ENCODE measurements around the gene ADSL. TPM values are rescaled to one million over a fixed set of nuclear protein-coding genes. Genes with fewer than 3 reads are reported as not detected.
"Not testable (repeated sequence)": the region's sequence is repeated elsewhere in the genome, so short reads cannot be mapped to it uniquely, and the experiment has no call there.

ADSL gene
- total RNA-seq, 1 donor from 2014 or later, result 56.6 TPM

- DNase-seq (no peak), ATAC-seq (no peak)
- intact Hi-C loops (cut with micrococcal nuclease), result no loop called here
Observed at GRCh38 chr22:40363059-40363458, 16.8 kb downstream of the ADSL start.

GRCh38 chr22:40364431-40364830 lies 18.1 kb downstream of the ADSL start:
- ATAC-seq (no peak), DNase-seq (no peak)
- intact Hi-C loops (cut with micrococcal nuclease), result no loop called here

DNA sequence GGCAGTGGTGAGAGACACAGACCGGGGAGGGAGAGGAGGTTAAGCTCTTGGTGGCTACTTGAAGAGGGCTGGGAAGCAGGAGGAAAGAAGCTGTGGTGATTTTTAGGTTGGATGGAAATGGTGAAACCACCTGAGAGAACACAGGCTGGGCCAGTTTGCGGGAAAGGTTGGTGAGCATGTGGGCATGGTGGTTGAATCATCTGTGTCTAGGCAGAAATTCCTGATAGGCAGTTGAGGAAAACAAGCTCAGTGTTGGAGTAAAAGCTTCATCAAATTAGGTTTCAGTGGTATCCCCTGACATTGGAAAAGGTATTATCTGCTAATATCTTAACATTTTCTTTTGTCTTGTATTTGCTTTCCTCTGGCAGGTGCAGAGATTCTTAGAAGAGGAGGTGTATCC lies 19.8 kb downstream of the ADSL start:
- intact Hi-C loops (cut with micrococcal nuclease), result no loop called here
- DNase-seq (no peak), ATAC-seq (no peak)

GRCh38 chr22:40367342-40367741 lies 21.0 kb downstream of the ADSL start:
- ATAC-seq (no peak), DNase-seq (no peak)
- intact Hi-C loops (cut with micrococcal nuclease), result no loop called here

DNA sequence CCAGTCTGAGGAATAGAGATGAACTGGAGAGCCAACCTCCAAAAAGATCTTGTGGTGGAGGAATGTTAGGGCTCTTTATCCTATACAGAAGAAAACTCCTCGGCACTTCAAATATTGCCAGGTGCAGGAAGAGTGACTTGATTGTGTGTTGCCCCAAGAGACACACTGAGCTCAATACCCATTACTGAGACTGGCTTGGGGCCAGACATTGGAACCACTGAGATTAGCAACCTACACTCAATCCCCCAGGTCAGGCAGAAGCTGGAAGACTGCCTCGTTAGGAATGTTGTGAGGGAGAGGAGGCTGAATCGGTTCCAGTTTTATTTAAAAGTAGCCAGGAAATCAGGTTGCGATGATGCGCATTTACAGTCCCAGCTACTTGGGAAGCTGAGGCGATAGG lies 21.7 kb downstream of the ADSL start:
- DNase-seq (no peak), ATAC-seq (no peak)
- intact Hi-C loops (cut with micrococcal nuclease), result no loop called here

- DNase-seq, result no peak
- intact Hi-C loops (cut with micrococcal nuclease), result no loop called here
- no peak for ATAC-seq
Observed at GRCh38 chr22:40368836-40369235, 22.5 kb downstream of the ADSL start.

DNA sequence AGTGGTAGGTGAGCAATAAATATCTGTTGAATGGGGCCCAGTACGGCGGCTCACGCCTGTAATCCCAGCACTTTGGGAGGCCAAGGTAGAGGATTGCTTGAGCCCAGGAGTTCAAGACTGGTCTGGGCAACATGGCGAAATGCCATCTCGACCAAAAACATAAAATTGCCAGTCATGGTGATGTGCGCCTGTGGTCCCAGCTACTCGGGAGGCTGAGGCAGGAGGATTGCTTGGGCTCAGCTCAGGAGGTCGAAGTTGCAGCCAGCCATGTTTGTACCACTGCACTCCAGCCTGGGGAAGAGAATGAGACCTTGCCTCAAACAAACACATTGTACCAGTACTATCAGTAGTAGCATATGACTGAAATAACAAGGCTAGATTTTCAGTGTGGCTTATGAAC lies 28.3 kb downstream of the ADSL start:
- ATAC-seq (no peak), DNase-seq (no peak)
- intact Hi-C loops (cut with micrococcal nuclease), result no loop called here

DNA sequence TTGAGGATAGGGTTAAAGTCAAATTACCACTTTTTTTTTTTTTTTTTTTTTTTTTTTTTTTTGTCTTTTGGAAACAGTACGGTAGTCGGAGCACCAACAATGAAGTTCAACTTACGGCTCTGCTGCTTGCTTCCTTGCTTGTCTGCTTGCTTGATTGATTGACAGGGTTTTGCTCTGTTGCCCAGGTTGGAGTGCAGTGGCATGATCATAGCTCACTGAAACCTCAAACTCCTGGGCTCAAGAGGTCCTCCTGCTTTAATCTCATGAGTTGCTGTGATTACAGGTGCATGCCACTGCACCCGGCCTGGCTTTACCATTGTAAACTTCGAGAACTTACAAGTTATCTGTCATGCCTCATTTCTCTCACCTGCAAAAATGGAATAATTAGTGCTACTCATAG lies 29.8 kb downstream of the ADSL start:
- no peak for ATAC-seq
- DNase-seq, result no peak
- intact Hi-C loops (cut with micrococcal nuclease), result no loop called here

DNA sequence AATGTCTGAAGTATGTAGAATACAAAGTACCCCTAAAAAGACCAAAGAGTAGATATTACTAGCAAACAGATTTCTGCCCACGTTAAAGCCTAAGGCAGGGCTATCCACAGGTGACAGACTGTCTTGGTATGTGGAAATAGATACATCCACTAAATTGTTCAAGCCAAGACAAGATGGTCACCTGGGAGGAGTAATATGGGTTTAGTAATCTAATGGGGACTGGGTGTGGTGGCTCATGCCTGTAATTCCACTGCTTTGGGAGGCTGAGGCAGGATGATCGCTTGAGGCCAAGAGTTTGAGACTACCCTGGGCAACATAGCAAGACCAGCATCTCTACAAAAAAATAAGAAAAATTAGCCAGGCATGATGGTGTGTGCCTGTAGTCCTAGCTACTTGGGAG lies 31.6 kb downstream of the ADSL start:
- intact Hi-C loops (cut with micrococcal nuclease), result no loop called here
- no peak for DNase-seq
- ATAC-seq, result no peak

DNA sequence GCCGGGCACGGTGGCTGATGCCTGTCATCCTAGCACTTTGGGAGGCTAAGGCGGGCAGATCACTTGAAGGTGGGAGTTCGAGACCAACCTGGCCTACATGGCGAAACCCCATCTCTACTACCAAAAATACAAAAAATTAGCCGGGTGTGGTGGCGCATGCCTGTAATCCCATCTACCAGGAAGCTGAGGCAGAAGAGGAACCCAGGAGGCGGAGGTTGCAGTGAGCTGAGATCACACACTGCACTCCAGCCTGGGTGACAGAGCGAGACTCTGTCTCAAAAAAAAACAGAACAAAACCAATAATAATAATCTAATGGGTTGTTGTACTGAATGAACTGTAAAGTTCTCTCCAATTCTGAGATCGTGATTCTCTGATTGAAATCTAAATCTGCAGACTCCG lies 32.1 kb downstream of the ADSL start:
- ATAC-seq; intact Hi-C loops (cut with micrococcal nuclease); DNase-seq: not testable (repeated sequence)

DNA sequence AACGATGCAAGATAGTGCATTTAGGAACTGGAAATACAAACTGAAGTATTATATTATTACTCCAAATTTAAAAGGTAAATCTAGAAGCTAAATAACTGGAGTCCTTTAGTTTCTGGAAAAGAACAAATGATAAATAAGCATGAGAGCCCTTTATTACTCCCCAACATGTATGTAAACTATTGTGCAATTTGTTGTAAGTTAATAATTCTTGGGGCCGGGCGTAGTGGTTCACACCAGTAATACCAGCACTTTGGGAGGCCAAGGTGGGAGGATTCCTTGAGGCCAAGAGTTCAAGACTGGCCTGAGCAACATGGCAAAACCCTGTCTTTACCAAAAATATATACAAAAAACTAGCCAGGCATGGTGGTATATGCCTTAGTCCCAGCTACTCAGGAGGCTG lies 35.2 kb downstream of the ADSL start:
- no peak for DNase-seq
- ATAC-seq, result no peak
- intact Hi-C loops (cut with micrococcal nuclease), result no loop called here

DNA sequence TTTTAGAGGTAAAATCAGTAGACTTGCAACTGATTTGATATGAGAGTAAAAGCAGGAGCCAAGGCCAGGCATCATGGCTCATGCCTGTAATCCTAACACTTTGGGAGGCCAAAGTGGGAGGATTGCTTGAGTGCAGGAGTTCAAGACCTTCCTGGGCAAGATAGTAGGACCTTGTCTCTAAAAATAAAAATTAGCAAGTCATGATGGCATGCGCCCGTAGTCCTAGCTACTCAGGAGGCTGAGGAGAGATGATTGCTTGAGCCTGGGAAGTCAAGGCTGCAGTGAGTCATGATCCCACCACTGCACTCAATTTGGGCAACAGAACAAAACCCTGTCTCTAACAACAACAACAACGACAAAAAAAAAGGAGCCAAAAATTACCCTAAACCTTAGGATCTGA lies 37.6 kb downstream of the ADSL start:
- no peak for DNase-seq
- intact Hi-C loops (cut with micrococcal nuclease), result no loop called here
- ATAC-seq, result peak; percentile 33

DNA sequence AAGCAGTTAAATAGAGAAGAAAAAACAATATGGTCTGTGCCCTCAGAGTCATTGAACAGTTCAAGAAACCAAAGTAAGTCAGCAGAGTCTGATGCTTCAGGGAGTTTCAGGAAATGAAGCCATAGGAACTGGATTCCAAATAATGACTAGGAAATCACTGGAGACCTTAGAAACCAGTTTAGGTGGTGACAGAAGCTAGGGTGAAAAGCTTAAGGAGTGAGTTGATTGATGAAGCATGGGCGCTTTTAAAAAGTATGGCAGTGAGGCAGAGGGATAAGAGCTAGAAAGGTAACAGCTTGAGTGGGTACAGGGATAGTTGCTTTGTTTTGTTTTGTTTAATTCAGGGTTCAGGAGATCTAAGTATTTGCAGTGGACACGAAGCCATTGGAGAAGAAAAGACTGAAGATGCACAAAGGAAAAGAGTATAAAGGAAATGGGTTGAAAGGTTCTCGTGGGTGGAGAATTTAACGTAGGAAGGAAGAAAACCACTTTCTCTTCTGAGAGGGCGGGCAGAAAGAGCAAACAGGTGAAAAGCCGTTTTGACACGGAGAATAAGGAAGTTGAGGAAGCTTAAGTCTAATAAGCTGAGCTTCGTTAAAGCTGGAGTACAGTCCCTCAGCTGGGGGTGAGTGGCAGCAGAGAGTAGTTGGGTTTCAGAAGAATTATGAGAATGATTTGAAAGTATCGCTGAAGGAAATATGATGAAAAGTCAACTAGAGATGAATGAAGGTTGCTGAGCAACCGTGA lies 38.9 kb downstream of the ADSL start:
- ATAC-seq (no peak), DNase-seq (no peak)
- intact Hi-C loops (cut with micrococcal nuclease), result no loop called here

DNA sequence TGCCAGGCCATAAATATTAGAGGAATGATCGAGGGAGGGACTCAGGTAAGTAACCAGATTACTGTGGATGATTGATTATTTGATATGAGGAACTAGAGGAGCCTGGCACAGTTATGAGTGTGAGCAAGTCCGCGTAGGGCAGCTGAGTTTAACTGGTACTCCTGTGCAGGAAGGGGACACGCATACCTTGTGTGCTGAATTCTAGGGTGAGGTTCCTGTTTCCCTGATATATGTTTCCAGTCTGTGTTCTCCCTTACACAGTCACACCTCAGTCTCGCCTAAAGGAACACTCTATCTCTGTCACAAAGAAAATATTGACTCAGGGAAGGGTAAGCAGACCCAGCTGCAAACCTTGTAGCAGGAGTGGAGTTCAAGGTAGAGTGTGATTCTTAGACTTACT lies 41.4 kb downstream of the ADSL start:
- ATAC-seq (no peak), DNase-seq (no peak)
- intact Hi-C loops (cut with micrococcal nuclease), result no loop called here

- intact Hi-C loops (cut with micrococcal nuclease), result no loop called here
- ATAC-seq (no peak), DNase-seq (no peak)
Observed at GRCh38 chr22:40388231-40388630, 41.9 kb downstream of the ADSL start.

GRCh38 chr22:40391417-40391816 lies 45.1 kb downstream of the ADSL start:
- DNase-seq (no peak), ATAC-seq (no peak)
- intact Hi-C loops (cut with micrococcal nuclease), result no loop called here

DNA sequence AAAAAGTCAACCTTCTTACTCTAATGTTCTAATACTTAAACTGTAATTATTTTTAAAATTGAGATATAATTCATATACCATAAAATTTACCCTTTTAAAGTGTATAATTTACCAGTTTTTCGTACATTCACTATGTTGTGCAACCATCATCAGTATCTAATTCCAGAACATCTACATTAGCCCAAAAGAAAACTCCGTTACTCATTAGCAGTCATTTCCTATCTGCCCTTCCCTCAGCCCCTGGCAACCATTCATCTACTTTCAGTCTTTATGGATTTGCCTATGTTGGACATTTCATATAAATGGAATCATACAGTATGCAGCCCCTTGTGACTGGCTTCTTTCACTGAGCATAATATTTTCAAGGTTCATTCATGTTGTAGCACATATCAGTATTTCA lies 46.3 kb downstream of the ADSL start:
- intact Hi-C loops (cut with micrococcal nuclease), result no loop called here
- ATAC-seq (no peak), DNase-seq (no peak)

DNA sequence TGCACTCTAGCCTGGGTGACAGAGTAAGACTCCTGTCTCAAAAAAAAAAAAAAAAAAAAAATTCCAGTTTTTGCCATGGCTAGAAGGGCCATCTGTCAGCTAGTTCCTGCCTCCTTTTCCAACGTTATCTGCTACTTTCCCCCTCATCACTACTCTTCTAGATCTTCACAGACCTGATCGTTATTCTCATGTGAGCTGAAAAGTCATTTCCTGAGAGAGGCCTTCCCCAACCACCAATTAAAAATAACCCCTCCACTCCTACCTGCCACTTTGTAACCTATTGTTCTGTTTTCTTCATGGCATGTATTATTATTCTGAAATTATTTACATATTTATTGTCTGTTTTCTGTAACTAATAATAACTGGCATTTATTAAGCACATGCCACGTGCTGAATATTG lies 48.3 kb downstream of the ADSL start:
- ATAC-seq, result no peak
- intact Hi-C loops (cut with micrococcal nuclease), result no loop called here

DNA sequence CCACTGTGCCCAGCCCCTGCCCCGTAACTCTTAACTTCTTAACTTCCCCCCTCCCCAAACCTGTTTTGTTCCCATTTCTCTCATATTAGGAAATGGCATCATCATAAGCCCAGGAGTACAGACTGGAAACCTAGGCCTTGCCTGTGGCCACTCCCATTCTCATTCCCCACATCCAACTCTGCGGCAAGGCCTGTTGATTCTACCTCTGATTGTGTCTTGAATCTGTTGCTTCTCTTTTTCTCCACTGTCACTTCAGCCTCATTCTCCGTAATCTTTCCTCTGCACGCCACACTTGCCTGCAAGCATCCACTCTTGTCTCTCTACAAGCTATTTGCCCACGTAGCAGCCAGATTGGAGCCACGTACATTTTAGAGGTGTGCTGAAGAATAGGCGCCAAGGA lies 49.3 kb downstream of the ADSL start:
- ATAC-seq, result no peak
- DNase-seq, result no peak
- intact Hi-C loops (cut with micrococcal nuclease), result no loop called here

More for the DNA sequence above, 48.3 kb downstream of the ADSL start:
- DNase-seq, result no peak

DNA sequence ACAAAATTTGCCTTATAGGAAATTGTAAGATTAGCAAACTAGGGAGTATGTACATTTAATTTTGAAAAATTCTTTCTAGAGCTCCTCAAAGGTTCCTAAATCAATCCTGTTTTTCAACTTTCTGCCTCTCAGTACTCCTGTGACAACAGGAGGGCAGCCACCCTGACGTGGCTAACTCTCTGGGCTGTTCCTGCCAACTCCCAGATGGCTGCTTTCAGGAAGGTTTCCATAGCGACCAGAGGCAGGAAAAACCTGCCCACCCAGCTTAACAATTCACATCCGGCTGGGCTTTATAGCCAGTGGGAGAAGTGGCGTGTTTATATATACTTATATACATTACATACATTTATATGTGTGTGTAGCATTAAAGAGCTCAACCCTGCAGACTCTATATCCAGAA lies 50.6 kb downstream of the ADSL start:
- DNase-seq, result no peak
- ATAC-seq, result peak; percentile 51
- intact Hi-C loops (cut with micrococcal nuclease), result no loop called here

- intact Hi-C loops (cut with micrococcal nuclease), result no loop called here
- DNase-seq (no peak), ATAC-seq (no peak)
Observed at GRCh38 chr22:40397396-40397795, 51.1 kb downstream of the ADSL start.

DNA sequence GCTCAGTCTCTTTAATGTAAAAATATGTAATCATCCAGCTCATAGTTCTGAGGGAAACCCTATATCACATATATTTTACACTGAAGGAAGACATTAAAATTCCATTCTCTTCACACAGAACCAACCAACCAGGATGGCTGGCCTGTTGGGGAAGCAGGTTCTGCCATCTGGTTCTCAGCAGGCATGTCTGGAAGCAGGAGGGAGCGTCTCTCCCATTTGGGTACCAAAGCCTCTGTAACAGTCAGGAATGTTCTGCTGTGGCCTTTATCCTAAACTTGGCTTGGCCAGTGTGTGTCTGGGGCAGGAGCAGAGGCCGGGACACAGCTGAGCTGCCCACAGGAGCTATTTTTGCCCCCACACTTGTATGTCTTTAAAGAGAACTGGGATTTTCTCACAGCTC lies 53.3 kb downstream of the ADSL start:
- ATAC-seq, result peak; percentile 70
- intact Hi-C loops (cut with micrococcal nuclease), result no loop called here

More for the DNA sequence above, 53.3 kb downstream of the ADSL start:
- no peak for DNase-seq
